ENCODE measurements around the gene VAPB. TPM values are rescaled to one million over a fixed set of nuclear protein-coding genes. Genes with fewer than 3 reads are reported as not detected.

VAPB gene, protein sequence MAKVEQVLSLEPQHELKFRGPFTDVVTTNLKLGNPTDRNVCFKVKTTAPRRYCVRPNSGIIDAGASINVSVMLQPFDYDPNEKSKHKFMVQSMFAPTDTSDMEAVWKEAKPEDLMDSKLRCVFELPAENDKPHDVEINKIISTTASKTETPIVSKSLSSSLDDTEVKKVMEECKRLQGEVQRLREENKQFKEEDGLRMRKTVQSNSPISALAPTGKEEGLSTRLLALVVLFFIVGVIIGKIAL
- 10 to 100 TPM; 19.7 to 20.2 TPM for polyA plus RNA-seq

DNA sequence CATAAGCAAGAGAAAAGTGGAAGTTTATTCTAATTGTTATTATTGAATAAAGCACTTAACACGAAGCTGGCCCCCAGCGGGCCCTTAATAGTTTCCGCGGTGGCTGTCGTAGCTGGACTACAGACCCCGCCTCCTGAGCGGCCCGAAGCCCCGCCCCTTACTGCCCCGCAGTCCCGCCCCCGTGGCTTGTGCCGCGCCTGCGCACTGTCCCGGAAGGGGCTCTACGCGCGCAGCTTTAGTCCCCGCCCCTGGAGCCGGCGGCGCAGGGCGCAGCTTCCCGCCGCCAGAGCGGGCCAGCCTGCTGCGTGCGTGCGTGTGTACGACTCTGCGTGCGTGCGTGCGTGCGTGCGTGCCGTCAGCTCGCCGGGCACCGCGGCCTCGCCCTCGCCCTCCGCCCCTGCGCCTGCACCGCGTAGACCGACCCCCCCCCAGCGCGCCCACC is at the start of gene VAPB:
VAPB (plus strand) TSS at position 348 of the 442 bp plus-strand sequence. CDS start 231 bp downstream, outside the sequence.
- Histone ChIP-seq H3K9me3 (ENCODE audit: control insufficient read depth in 2 of 2, insufficient read depth in 1 of 2, low read depth in 1 of 2, low read length in 1 of 2) (no peaks in the 10 kb centered on the region), H3K4me1 (ENCODE audit: control insufficient read depth in 2 of 2, insufficient read depth in 2 of 2, low read length in 1 of 2) (peaks cover 3 to 8% of the 10 kb centered on the region in 2 donors), H3K27ac (ENCODE audit: low read depth in 2 of 2, low read length in 1 of 2) (peak within 1 kb of the TSS; percentile 91 to 95), H3K36me3 (ENCODE audit: control insufficient read depth in 2 of 2, insufficient read depth in 2 of 2, low read length in 1 of 2) (peaks cover 0 to 3% of the 10 kb centered on the region in 2 donors), H3K4me3 (ENCODE audit: low read depth in 1 of 2, low read length in 2 of 2) (peak within 1 kb of the TSS; percentile 71 to 96), H3K27me3 (ENCODE audit: control insufficient read depth in 1 of 2, insufficient read depth in 2 of 2, low read length in 2 of 2) (no peaks in the 10 kb centered on the region)
- WGBS, 2 donors, result 0 to 1% methylated on average over 43 to 51 of the region's 51 CpGs

DNA sequence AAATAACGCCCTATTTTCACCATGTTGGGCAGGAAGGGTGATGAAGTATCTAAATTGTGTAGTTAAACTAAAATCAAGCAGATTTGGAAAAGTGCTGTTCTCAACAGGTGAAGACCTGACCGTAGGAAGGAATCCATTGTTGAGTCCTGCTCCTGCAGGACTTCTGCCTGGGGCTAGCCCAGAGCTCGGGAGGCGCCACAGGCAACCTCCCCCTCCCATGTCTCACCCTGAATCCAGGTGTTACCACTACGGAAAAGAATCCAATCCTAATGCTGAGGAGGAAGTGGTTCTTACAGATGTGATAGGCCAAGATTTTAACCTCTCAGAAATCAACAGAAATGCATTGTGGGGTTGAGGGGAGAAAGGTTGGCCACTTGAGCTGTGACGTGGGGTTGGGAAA is 49.3 kb upstream of the VAPB start:
- Histone ChIP-seq H3K27me3 (ENCODE audit: control insufficient read depth in 1 of 2, insufficient read depth in 2 of 2, low read length in 2 of 2) (no peaks in the 10 kb centered on the region), H3K4me3 (ENCODE audit: low read depth in 1 of 2, low read length in 2 of 2) (no peak overlapping the region), H3K27ac (ENCODE audit: low read depth in 2 of 2, low read length in 1 of 2) (no peak overlapping the region), H3K4me1 (ENCODE audit: control insufficient read depth in 2 of 2, insufficient read depth in 2 of 2, low read length in 1 of 2) (peaks cover 4 to 6% of the 10 kb centered on the region in 2 donors), H3K9me3 (ENCODE audit: control insufficient read depth in 2 of 2, insufficient read depth in 1 of 2, low read depth in 1 of 2, low read length in 1 of 2) (no peaks in the 10 kb centered on the region), H3K36me3 (ENCODE audit: control insufficient read depth in 2 of 2, insufficient read depth in 2 of 2, low read length in 1 of 2) (peaks cover 0 to 8% of the 10 kb centered on the region in 2 donors)
- 89 to 94% methylated on average over 6 of the region's 6 CpGs for WGBS, 2 donors

DNA sequence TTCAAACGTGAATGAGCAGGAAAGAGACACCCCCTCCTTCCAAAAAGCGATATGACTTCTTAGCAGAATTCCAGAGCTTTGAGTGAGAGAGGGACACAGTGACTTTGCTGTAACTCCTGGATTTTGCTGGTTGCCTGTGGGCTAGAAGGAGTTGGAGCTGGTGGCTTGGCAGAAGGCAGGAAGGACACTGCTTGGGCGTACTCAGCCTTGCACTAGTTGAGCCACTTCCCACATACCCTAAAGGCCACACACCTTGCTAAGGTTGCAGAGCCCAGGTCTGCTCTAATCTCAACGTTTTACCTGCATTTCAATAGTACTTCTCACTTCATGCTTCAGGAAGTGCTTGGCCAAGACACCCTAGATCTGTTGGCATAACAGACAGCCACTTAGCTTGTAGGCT is 48.9 kb upstream of the VAPB start:
- Histone ChIP-seq H3K36me3 (ENCODE audit: control insufficient read depth in 2 of 2, insufficient read depth in 2 of 2, low read length in 1 of 2) (peaks cover 0 to 10% of the 10 kb centered on the region in 2 donors), H3K9me3 (ENCODE audit: control insufficient read depth in 2 of 2, insufficient read depth in 1 of 2, low read depth in 1 of 2, low read length in 1 of 2) (no peaks in the 10 kb centered on the region), H3K27me3 (ENCODE audit: control insufficient read depth in 1 of 2, insufficient read depth in 2 of 2, low read length in 2 of 2) (no peaks in the 10 kb centered on the region), H3K27ac (ENCODE audit: low read depth in 2 of 2, low read length in 1 of 2) (no peak overlapping the region), H3K4me1 (ENCODE audit: control insufficient read depth in 2 of 2, insufficient read depth in 2 of 2, low read length in 1 of 2) (peaks cover 4 to 6% of the 10 kb centered on the region in 2 donors), H3K4me3 (ENCODE audit: low read depth in 1 of 2, low read length in 2 of 2) (no peak overlapping the region)
- 90 to 91% methylated on average over 4 of the region's 4 CpGs for WGBS, 2 donors

DNA sequence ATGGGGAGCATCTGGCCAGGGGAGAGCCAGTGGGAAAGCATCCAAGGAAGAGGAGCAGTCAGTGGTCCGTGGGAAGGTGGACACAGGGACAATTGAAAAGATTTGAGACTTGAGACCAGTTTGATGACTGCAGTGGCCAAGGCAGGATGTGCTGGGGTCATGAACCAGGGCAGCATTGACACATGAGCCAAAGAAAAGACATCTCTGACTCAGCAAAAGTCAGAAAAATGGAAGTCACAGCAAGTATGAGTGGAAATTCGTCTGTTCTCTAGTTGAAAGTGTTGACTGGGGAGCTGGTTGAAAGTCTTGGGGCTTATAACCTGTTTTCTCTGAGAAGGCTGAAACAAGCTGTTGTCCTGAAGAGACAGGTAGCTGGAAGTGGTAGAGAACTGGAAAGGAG is 48.2 kb upstream of the VAPB start:
- WGBS, 2 donors, result 84 to 93% methylated on average over 2 of the region's 2 CpGs
- peaks cover 4 to 15% of the 10 kb centered on the region in 2 donors for H3K36me3 ChIP-seq (ENCODE audit: control insufficient read depth in 2 of 2, insufficient read depth in 2 of 2, low read length in 1 of 2)

DNA sequence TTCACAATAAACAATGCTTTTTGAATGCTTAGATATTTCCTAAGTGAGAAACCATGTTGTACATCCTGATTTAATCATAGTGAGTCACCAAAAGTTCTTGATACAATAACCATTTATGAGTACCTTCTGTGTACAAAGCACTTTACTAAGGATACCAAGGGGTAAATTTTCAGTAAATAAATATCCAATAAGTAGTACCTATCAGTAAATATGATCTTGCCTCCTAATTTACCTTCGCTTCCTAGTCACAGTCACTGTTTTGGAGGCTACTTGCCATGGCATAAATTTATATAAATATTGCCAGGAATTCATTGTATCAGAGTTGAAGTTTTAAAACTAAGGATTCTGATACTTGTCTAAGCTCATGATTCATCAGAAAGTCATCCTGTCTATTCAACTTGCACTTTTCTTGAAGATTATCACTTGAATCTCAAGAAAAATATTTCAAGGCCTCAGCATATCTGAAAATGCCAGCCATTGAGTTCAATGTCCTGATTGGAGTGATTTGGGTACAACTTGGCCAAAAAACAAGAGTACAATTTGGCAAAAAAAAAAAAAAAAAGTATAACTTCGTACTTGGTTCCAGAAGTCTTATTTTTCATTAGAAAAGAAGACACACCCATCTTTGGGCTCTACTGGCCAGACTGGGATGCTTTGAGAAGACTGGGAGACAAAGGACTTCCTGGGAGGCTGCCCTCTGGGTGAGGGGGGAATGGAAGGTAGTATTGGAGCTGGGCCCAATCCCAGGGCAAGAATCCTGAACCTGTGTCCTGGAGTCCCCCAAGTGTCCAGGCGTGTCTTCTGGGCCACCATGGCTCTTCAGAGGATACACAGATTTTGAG is 46.7 kb upstream of the VAPB start:
- no peak overlapping the region for H3K27ac ChIP-seq (ENCODE audit: low read depth in 2 of 2, low read length in 1 of 2)
- H3K27me3 ChIP-seq (ENCODE audit: control insufficient read depth in 1 of 2, insufficient read depth in 2 of 2, low read length in 2 of 2), result no peaks in the 10 kb centered on the region
- H3K4me3 ChIP-seq (ENCODE audit: low read depth in 1 of 2, low read length in 2 of 2), result no peak overlapping the region
- peaks cover 10 to 17% of the 10 kb centered on the region in 2 donors for H3K36me3 ChIP-seq (ENCODE audit: control insufficient read depth in 2 of 2, insufficient read depth in 2 of 2, low read length in 1 of 2)
- H3K9me3 ChIP-seq (ENCODE audit: control insufficient read depth in 2 of 2, insufficient read depth in 1 of 2, low read depth in 1 of 2, low read length in 1 of 2), result no peaks in the 10 kb centered on the region
- 82 to 86% methylated on average over 3 of the region's 3 CpGs for WGBS, 2 donors
- peaks cover 4 to 6% of the 10 kb centered on the region in 2 donors for H3K4me1 ChIP-seq (ENCODE audit: control insufficient read depth in 2 of 2, insufficient read depth in 2 of 2, low read length in 1 of 2)

More for the DNA sequence above, 48.2 kb upstream of the VAPB start:
- Histone ChIP-seq H3K4me3 (ENCODE audit: low read depth in 1 of 2, low read length in 2 of 2) (no peak overlapping the region), H3K9me3 (ENCODE audit: control insufficient read depth in 2 of 2, insufficient read depth in 1 of 2, low read depth in 1 of 2, low read length in 1 of 2) (no peaks in the 10 kb centered on the region), H3K27ac (ENCODE audit: low read depth in 2 of 2, low read length in 1 of 2) (no peak overlapping the region), H3K4me1 (ENCODE audit: control insufficient read depth in 2 of 2, insufficient read depth in 2 of 2, low read length in 1 of 2) (peaks cover 4 to 6% of the 10 kb centered on the region in 2 donors), H3K27me3 (ENCODE audit: control insufficient read depth in 1 of 2, insufficient read depth in 2 of 2, low read length in 2 of 2) (no peaks in the 10 kb centered on the region)

DNA sequence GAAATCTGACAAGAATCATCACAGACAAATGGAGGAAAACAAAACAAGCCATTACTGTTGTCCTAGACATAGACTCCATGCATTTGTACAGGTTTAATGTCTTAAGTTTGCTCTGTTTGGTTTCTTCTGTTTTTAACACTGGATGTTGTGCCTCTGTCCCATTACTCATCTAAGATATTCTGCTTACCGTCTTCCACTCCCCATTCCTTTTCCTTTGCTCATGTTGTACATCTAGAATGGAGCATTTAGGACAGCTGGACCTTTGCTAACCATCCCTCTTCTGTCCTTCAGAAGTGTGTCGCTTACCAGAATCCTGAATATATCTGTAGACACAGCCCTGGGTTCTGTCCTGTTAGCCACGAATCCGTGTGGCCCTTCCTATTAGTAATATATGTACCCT is 44.3 kb upstream of the VAPB start:
- Histone ChIP-seq H3K9me3 (ENCODE audit: control insufficient read depth in 2 of 2, insufficient read depth in 1 of 2, low read depth in 1 of 2, low read length in 1 of 2) (no peaks in the 10 kb centered on the region), H3K27me3 (ENCODE audit: control insufficient read depth in 1 of 2, insufficient read depth in 2 of 2, low read length in 2 of 2) (no peaks in the 10 kb centered on the region), H3K36me3 (ENCODE audit: control insufficient read depth in 2 of 2, insufficient read depth in 2 of 2, low read length in 1 of 2) (peaks cover 10 to 17% of the 10 kb centered on the region in 2 donors), H3K27ac (ENCODE audit: low read depth in 2 of 2, low read length in 1 of 2) (no peak overlapping the region), H3K4me3 (ENCODE audit: low read depth in 1 of 2, low read length in 2 of 2) (no peak overlapping the region), H3K4me1 (ENCODE audit: control insufficient read depth in 2 of 2, insufficient read depth in 2 of 2, low read length in 1 of 2) (peaks cover 4 to 6% of the 10 kb centered on the region in 2 donors)
- WGBS, 2 donors, result 93 to 96% methylated on average over 4 of the region's 4 CpGs

DNA sequence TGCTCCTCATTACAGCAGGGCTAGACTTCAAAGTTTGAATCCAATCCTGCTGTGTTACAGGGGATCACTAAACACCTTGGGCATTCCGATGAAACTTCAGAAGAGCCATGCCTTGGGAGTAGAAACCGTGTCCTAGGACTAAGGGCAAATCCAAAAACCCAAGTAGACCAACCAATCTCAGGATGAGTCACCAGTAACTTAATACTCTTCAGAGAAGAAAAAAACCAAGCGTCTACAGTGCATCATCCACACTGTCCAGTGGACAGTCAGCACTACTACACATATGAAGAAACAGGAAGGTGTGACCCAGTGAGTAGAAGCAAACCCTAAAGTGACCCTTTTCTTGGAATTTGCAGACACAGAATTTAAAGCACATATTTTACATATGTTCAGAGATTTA is 39.5 kb upstream of the VAPB start:
- Histone ChIP-seq H3K4me3 (ENCODE audit: low read depth in 1 of 2, low read length in 2 of 2) (no peak overlapping the region), H3K27ac (ENCODE audit: low read depth in 2 of 2, low read length in 1 of 2) (no peak overlapping the region), H3K4me1 (ENCODE audit: control insufficient read depth in 2 of 2, insufficient read depth in 2 of 2, low read length in 1 of 2) (no peaks in the 10 kb centered on the region), H3K36me3 (ENCODE audit: control insufficient read depth in 2 of 2, insufficient read depth in 2 of 2, low read length in 1 of 2) (peaks cover 12 to 13% of the 10 kb centered on the region in 2 donors), H3K9me3 (ENCODE audit: control insufficient read depth in 2 of 2, insufficient read depth in 1 of 2, low read depth in 1 of 2, low read length in 1 of 2) (no peaks in the 10 kb centered on the region), H3K27me3 (ENCODE audit: control insufficient read depth in 1 of 2, insufficient read depth in 2 of 2, low read length in 2 of 2) (no peaks in the 10 kb centered on the region)
- 85 to 86% methylated on average over 3 of the region's 3 CpGs for WGBS, 2 donors

DNA sequence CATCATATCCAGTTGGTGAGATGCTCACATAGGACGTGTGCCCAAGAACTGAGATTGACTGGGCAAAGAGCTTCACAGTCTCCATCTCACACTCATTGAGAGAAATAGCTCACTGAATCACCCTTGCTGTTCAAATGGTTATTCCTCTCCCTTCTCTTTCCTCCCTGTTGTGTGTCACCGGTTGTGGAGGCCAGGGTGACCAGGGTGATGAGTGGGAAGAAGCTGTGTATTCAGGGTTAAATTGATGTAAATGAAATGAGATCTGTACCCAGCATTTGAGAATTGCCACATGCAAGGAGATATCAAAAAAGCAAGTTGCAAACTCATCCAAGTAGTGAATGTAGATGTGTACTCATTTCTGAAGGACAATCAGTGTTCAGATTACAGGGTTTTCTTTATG is 36.6 kb upstream of the VAPB start:
- Histone ChIP-seq H3K9me3 (ENCODE audit: control insufficient read depth in 2 of 2, insufficient read depth in 1 of 2, low read depth in 1 of 2, low read length in 1 of 2) (no peaks in the 10 kb centered on the region), H3K27me3 (ENCODE audit: control insufficient read depth in 1 of 2, insufficient read depth in 2 of 2, low read length in 2 of 2) (no peaks in the 10 kb centered on the region), H3K27ac (ENCODE audit: low read depth in 2 of 2, low read length in 1 of 2) (no peak overlapping the region), H3K36me3 (ENCODE audit: control insufficient read depth in 2 of 2, insufficient read depth in 2 of 2, low read length in 1 of 2) (peaks cover 10% of the 10 kb centered on the region in 2 donors), H3K4me1 (ENCODE audit: control insufficient read depth in 2 of 2, insufficient read depth in 2 of 2, low read length in 1 of 2) (peaks cover 0 to 2% of the 10 kb centered on the region in 2 donors), H3K4me3 (ENCODE audit: low read depth in 1 of 2, low read length in 2 of 2) (no peak overlapping the region)
- 87 to 93% methylated on average over 2 of the region's 2 CpGs for WGBS, 2 donors

DNA sequence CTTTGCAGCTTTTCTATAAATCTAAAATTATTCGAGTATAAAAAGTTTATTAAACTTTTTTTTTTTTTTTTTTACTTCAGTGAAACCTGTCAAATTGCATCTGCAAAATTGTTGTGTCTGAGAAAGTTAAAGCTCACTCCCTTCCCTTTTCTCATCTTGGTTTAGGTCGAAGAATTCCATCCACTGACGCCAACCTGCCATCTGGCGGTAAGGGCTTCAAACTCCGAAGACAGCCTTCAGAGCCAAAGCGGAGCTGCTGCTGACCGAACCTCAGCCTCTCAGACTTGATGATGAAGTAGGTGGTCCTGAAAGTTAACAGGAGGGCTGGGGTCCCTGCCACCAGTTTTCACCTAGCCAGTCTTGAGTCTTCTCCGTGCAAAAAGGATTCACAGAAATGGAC is 29.6 kb upstream of the VAPB start:
- 87 to 88% methylated on average over 8 of the region's 8 CpGs for WGBS, 2 donors

More for the DNA sequence above, 29.6 kb upstream of the VAPB start:
- H3K9me3 ChIP-seq (ENCODE audit: control insufficient read depth in 2 of 2, insufficient read depth in 1 of 2, low read depth in 1 of 2, low read length in 1 of 2), result no peaks in the 10 kb centered on the region
- H3K4me3 ChIP-seq (ENCODE audit: low read depth in 1 of 2, low read length in 2 of 2), result no peak overlapping the region
- no peaks in the 10 kb centered on the region for H3K27me3 ChIP-seq (ENCODE audit: control insufficient read depth in 1 of 2, insufficient read depth in 2 of 2, low read length in 2 of 2)
- no peak overlapping the region for H3K27ac ChIP-seq (ENCODE audit: low read depth in 2 of 2, low read length in 1 of 2)
- peaks cover 9 to 14% of the 10 kb centered on the region in 2 donors for H3K36me3 ChIP-seq (ENCODE audit: control insufficient read depth in 2 of 2, insufficient read depth in 2 of 2, low read length in 1 of 2)
- peaks cover 0 to 2% of the 10 kb centered on the region in 2 donors for H3K4me1 ChIP-seq (ENCODE audit: control insufficient read depth in 2 of 2, insufficient read depth in 2 of 2, low read length in 1 of 2)

Data from esophagus (tissue), 2 donors.